Heart left ventricle (tissue), 16 donors: Measurements from ENCODE around the gene ADAM22. TPM values are rescaled to one million over a fixed set of nuclear protein-coding genes. Genes with fewer than 3 reads are reported as not detected.
A peak's percentile ranks its signal among the peaks of the same experiment; 100 is the strongest.

Experiments
- ATAC-seq, 4 donors: fragments of 200-7000 bp; cut with Tn5 transposase; one replicate each; pipeline ENCODE4 v1.9.1; 2020 to 2022; ENCODE audit warnings: moderate library complexity in 4 of 4, mild to moderate bottlenecking in 3 of 4, moderate number of reproducible peaks in 1 of 4
- DNase-seq, 5 donors: peaks; one replicate each; pipeline ENCODE4 v3.0.0-alpha.2; 2020
- H3K27ac ChIP-seq, 12 donors: fragments of 200-600 bp; sonication (generic) in 4 of 12; one replicate each; pipeline versions ENCODE4 v1.5.0 to v1.8.0; 2016 to 2022; ENCODE audit warnings: mild to moderate bottlenecking in 2 of 12
- H3K27me3 ChIP-seq, 9 donors: fragments of 200-600 bp; sonication (generic) in 2 of 9; one replicate each; pipeline versions ENCODE4 v1.5.1 to v1.8.0; 2016 to 2022; ENCODE audit warnings: mild to moderate bottlenecking in 3 of 9
- H3K36me3 ChIP-seq, 9 donors: fragments of 200-600 bp; sonication (generic) in 2 of 9; one replicate each; pipeline versions ENCODE4 v1.5.0 to v1.8.0; 2018 to 2022; ENCODE audit warnings: mild to moderate bottlenecking in 2 of 9
- H3K4me1 ChIP-seq, 12 donors: fragments of 200-600 bp; sonication (generic) in 4 of 12; one replicate each; pipeline versions ENCODE4 v1.5.0 to v1.8.0; 2016 to 2022; ENCODE audit warnings: mild to moderate bottlenecking in 3 of 12
- H3K4me3 ChIP-seq, 12 donors: fragments of 200-600 bp; sonication (generic) in 4 of 12; one replicate each; pipeline versions ENCODE4 v1.5.0 to v1.8.0; 2017 to 2022; ENCODE audit warnings: mild to moderate bottlenecking in 9 of 12, moderate library complexity in 4 of 12
- H3K9me3 ChIP-seq, 12 donors: fragments of 200-600 bp; sonication (generic) in 4 of 12; one replicate each; pipeline versions ENCODE4 v1.5.0 to v1.8.0; 2016 to 2022; ENCODE audit warnings: mild to moderate bottlenecking in 1 of 12
- POLR2A ChIP-seq, 2 donors: fragments of 450-650 bp; IDR thresholded peaks; one replicate each; pipeline ENCODE4 v1.6.1; 2017; ENCODE audit warnings: antibody characterized with exemption in 2 of 2, mild to moderate bottlenecking in 2 of 2, moderate library complexity in 2 of 2
- WGBS, 4 donors: extraction: QIAGEN DNeasy Blood & Tissue Kit in 2 of 4; methylation state at CpG; one replicate each; pipeline versions ENCODE4 v1.1.5 to v1.1.7; 2013 to 2018; 5-methylcytosine and 5-hydroxymethylcytosine counted together
- intact Hi-C, 10 donors: fragments of 100-400 bp; cut with DNase I; formaldehyde crosslinking; loops; one replicate each; pipeline versions ENCODE4 v1.11.1 to v1.14.2; 2022
- polyA plus RNA-seq, 2 donors: library from polyadenylated mRNA; stranded (reverse); fragments of 200-250 nt; gene quantifications; one replicate each; pipeline ENCODE4 v1.2.3, GENCODE V29; 2013
- total RNA-seq, 9 donors: library from RNA; depleted of rRNA in 2 of 9; stranded (reverse); fragments of >200 nt in 2 of 9; fragmentation: NEBNext Ultra II Directional in 3 of 9; extraction: Animal tissue kit (Norgen Biotek cat#: 25700) in 3 of 9; gene quantifications; one replicate each; pipeline versions ENCODE4 v1.1.0 to v1.2.4, GENCODE V29; 2016 to 2023
- TF ChIP-seq, protein P1 (sequence below), 12 donors: fragments of 200-600 bp; sonication (generic) in 4 of 12; IDR thresholded peaks; one replicate each; pipeline versions ENCODE4 v1.5.0 to v1.8.0; 2018 to 2022; ENCODE audit warnings: antibody characterized with exemption in 12 of 12, mild to moderate bottlenecking in 5 of 12
- donor health status: ischemic (EF 13 %, LVEDD 7.1; RV severe dilation, severe dysfunction).
- donor health status: healthy with polysubstance abuse.
- donor health status: DM: no; HTN: yes; CAD: no.
- donor health status: DM: no; HTN: no; CAD: no.
- donor health status: ischemic (EF 25% LVEDD 6.9; RV normal size, moderate dysfunction).
- donor health status: ischemic (EF 25% LVEDD 5.7; RV mildly dilated, moderate dysfunction).
- donor health status: healthy.
- donor health status: DM: yes; HTN: yes; CAD: no.
- donor health status: ischemic (EF 35%, LVEDD 5.7; RV mildly dilated, moderate dysfunction).
- donor health status: nonischemic (EF 11% LVEDD 7.7; RV severe dilation, severe dysfunction).
- donor health status: DM: yes; HTN: yes; CAD: no.
- donor health status: PGD.
- donor health status: ischemic (EF 29% LVEDD 5.4; RV normal size, mild dysfunction).
- donor health status: nonischemic (EF 23%, LVEDD 6.1; RV moderate dilation, normal function).

The ADAM22 gene
- total and polyA plus RNA-seq, 11 donors: 0.27 to 3.4 (median 1.1) TPM

DNA sequence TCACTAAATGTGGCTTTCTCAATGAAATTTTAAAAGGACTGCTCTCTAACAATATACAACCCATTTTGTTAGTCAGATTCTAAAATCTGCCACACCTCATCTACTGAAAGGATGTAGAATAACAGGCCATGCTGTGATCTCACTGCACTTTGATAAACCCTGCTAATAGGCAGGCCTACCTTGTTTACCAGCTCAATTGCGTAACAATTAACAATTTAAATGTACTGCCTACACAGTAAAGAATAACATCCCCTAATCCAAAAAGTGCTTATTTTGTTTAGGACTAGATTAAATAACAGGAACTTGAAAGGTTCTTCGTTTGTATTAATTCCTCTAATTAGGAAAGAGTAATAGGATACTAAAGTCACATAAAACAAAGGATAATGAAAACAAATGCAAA, 281.2 kb downstream of the ADAM22 start:
- ATAC-seq: no peak
- H3K36me3 ChIP-seq: peaks cover 0 to 75% (median 67%) of the 10 kb centered on the region in 9 donors

DNA sequence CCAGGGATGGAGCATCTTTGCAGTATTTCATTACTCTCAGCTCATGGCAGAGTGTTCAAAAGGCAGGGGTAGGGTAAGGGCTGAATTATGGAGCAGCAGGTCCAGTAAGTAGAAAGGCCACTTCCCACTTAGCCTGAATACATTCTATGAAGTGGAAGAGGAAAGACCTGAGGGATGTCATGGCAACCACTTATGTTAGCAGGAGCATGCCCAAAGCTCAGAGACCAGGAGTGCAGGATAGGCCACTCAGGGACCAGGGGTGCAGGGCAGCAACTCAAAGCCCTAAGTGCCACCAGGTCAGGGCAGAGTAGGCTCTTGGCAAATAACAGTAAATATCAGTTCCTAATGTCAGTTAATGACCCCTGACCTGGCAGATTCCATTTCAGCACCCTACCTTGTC, 282.2 kb downstream of the ADAM22 start:
- peaks cover 0 to 65% (median 58%) of the 10 kb centered on the region in 9 donors for H3K36me3 ChIP-seq
- no peak for ATAC-seq
- intact Hi-C loops: loop anchor here in 1 of 10 donors (5.0 kb wide), 1 partner anchor 339 kb away; the partner anchor contains the start of genes DBF4 and SLC25A40
- H3K27me3 ChIP-seq: no peaks in the 10 kb centered on the region
- TF ChIP-seq POLR2A (IDR thresholded peaks at IDR 0.05): no peak
- TF ChIP-seq, protein P1, sequence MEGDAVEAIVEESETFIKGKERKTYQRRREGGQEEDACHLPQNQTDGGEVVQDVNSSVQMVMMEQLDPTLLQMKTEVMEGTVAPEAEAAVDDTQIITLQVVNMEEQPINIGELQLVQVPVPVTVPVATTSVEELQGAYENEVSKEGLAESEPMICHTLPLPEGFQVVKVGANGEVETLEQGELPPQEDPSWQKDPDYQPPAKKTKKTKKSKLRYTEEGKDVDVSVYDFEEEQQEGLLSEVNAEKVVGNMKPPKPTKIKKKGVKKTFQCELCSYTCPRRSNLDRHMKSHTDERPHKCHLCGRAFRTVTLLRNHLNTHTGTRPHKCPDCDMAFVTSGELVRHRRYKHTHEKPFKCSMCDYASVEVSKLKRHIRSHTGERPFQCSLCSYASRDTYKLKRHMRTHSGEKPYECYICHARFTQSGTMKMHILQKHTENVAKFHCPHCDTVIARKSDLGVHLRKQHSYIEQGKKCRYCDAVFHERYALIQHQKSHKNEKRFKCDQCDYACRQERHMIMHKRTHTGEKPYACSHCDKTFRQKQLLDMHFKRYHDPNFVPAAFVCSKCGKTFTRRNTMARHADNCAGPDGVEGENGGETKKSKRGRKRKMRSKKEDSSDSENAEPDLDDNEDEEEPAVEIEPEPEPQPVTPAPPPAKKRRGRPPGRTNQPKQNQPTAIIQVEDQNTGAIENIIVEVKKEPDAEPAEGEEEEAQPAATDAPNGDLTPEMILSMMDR (IDR thresholded peaks at IDR 0.05): no peak
- H3K4me3 ChIP-seq: no peak overlapping the region
- H3K4me1 ChIP-seq: peaks cover 0 to 26% (median 14%) of the 10 kb centered on the region in 12 donors
- H3K27ac ChIP-seq: no peak overlapping the region
- no peak for DNase-seq
- H3K9me3 ChIP-seq: no peaks in the 10 kb centered on the region

More for the DNA sequence above, 281.2 kb downstream of the ADAM22 start:
- no peak overlapping the region for H3K4me3 ChIP-seq
- H3K27me3 ChIP-seq: no peaks in the 10 kb centered on the region
- peaks cover 0 to 18% (median 14%) of the 10 kb centered on the region in 12 donors for H3K4me1 ChIP-seq
- 78 to 89% (median 79%) methylated on average over 2 of the region's 2 CpGs for WGBS, 4 donors
- H3K27ac ChIP-seq: no peak overlapping the region
- no peak for DNase-seq
- TF ChIP-seq, protein P1 (IDR thresholded peaks at IDR 0.05): no peak
- TF ChIP-seq POLR2A (IDR thresholded peaks at IDR 0.05): no peak
- intact Hi-C loops: loop anchor here in 1 of 10 donors (5.0 kb wide), 1 partner anchor 338 kb away; the partner anchor contains the start of genes DBF4 and SLC25A40
- no peaks in the 10 kb centered on the region for H3K9me3 ChIP-seq

DNA sequence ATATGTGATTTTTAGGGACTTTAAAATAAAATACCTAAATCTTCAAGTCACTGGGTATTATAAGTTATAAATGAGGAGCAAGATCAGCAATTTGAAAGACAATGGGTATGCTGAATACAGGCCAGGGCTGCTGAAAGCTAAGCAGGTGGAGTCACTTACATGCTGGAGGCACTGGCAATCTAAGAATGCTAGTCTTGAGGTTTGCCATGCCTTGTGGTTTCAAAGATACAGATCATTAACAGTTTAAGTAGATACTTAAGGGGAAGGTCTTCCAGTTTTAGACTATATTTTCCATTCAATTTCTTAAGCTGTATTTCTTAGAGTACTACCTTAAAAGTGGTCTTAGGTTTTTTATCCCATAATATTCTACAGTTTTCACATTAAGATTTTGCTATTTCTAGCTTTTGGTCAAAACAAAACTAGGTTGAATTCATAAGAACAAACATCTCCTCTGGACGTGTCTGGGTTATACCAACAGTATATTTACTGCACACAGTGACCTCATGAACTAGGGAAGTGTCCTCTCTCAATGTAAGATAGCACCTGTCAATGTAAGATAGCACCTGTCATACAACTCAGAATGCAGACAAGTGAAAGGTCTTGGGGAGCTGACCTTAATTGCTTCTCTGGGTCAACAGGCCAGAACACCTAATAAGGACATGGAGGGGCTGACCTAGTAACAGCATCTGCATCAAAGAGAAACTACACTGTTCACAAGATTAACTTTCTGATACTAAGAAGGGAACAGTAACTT, 283.8 kb downstream of the ADAM22 start:
- Histone ChIP-seq H3K4me3 (peak overlapping the region in 6 of 12 donors; percentile 69 to 98 (median 83)), H3K27me3 (no peaks in the 10 kb centered on the region), H3K27ac (peak overlapping the region in 1 of 12 donors; percentile 94), H3K4me1 (peaks cover 0 to 26% (median 14%) of the 10 kb centered on the region in 12 donors), H3K36me3 (peaks cover 0 to 49% (median 44%) of the 10 kb centered on the region in 9 donors), H3K9me3 (no peaks in the 10 kb centered on the region)
- no peak for DNase-seq
- TF ChIP-seq POLR2A (IDR thresholded peaks at IDR 0.05): no peak
- TF ChIP-seq, protein P1 (IDR thresholded peaks at IDR 0.05): no peak
- intact Hi-C loops: loop anchor here in 1 of 10 donors (5.0 kb wide), 1 partner anchor 341 kb away; the partner anchor contains the start of genes DBF4 and SLC25A40
- 26 to 34% (median 32%) methylated on average over 1 of the region's 1 CpG for WGBS, 4 donors
- no peak for ATAC-seq

DNA sequence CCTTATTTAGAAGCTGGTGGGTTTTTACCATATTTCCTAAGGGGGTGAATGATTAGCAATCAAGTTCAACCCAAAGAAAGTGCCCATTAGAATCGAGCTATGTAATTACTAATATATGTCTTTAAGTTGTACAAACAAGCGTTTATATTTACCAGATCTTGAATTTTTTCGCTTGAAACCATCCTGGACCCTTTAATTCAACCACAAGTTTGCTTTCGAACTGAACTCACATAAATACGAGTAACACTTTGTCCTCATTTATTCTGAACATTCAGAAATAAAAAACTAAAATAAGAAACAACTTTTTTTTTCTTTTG, 284.3 kb downstream of the ADAM22 start:
- H3K36me3 ChIP-seq: peaks cover 0 to 44% (median 38%) of the 10 kb centered on the region in 9 donors
- intact Hi-C loops: loop anchor here in 1 of 10 donors (5.0 kb wide), 1 partner anchor 341 kb away; the partner anchor contains the start of genes DBF4 and SLC25A40
- DNase-seq: no peak
- H3K27me3 ChIP-seq: no peaks in the 10 kb centered on the region
- peak overlapping the region in 9 of 12 donors; percentile 56 to 94 (median 89) for H3K27ac ChIP-seq
- WGBS, 4 donors: 58 to 64% (median 59%) methylated on average over 5 of the region's 5 CpGs
- ATAC-seq: no peak
- TF ChIP-seq POLR2A (IDR thresholded peaks at IDR 0.05): no peak
- TF ChIP-seq, protein P1 (IDR thresholded peaks at IDR 0.05): no peak
- H3K9me3 ChIP-seq: no peaks in the 10 kb centered on the region
- peak overlapping the region in 11 of 12 donors; percentile 69 to 98 (median 95) for H3K4me3 ChIP-seq
- H3K4me1 ChIP-seq: peaks cover 0 to 26% (median 14%) of the 10 kb centered on the region in 12 donors
